ENCODE measurements around the gene CPA5. TPM values are rescaled to one million over a fixed set of nuclear protein-coding genes. Genes with fewer than 3 reads are reported as not detected.

The CPA5 gene
- total RNA-seq, 1 experiment from 2014 or later, result not detected

GRCh38 chr7:130337410-130337971, 7.1 kb upstream of the CPA5 start:
- no peak overlapping the region for H3K23ac ChIP-seq (ENCODE audit: insufficient read length, low read depth, low read length)
- H4K20me1 ChIP-seq (ENCODE audit: control insufficient read depth, insufficient read depth, insufficient read length), result no peaks in the 10 kb centered on the region
- no peak overlapping the region for H2BK120ac ChIP-seq (ENCODE audit: low read depth, low read length, poor library complexity, severe bottlenecking)
- Mint-ChIP-seq H3K4me3 (no peak overlapping the region; a peak in 1 of 5 replicates), H3K27ac (peak overlapping the region; percentile 73 to 95 (median 92)), H3K4me1 (peaks cover 18 to 23% of the 10 kb centered on the region in 2 experiments), H3K36me3 (ENCODE audit: insufficient read depth in 1 of 3, low read depth in 3 of 3) (no peaks in the 10 kb centered on the region), H3K9me3 (no peaks in the 10 kb centered on the region), H3K27me3 (ENCODE audit: low read depth) (no peaks in the 10 kb centered on the region)
- no peaks in the 10 kb centered on the region for H3K79me1 ChIP-seq (ENCODE audit: insufficient read depth, low read depth, low read length, poor library complexity, severe bottlenecking)
- H3K27me3 ChIP-seq (ENCODE audit: insufficient read depth, low read length), result no peaks in the 10 kb centered on the region
- H3K23me2 ChIP-seq (ENCODE audit: insufficient read length, low read depth, low read length, poor library complexity, severe bottlenecking), result no peaks in the 10 kb centered on the region
- no peak overlapping the region for H2BK5ac ChIP-seq (ENCODE audit: insufficient read length, low read length)
- H3K4me2 ChIP-seq (ENCODE audit: insufficient read depth, insufficient read length, low read length), result no peak overlapping the region
- no peak overlapping the region for H3K18ac ChIP-seq (ENCODE audit: insufficient read length, low read depth, low read length)
- TF ChIP-seq, protein P1, sequence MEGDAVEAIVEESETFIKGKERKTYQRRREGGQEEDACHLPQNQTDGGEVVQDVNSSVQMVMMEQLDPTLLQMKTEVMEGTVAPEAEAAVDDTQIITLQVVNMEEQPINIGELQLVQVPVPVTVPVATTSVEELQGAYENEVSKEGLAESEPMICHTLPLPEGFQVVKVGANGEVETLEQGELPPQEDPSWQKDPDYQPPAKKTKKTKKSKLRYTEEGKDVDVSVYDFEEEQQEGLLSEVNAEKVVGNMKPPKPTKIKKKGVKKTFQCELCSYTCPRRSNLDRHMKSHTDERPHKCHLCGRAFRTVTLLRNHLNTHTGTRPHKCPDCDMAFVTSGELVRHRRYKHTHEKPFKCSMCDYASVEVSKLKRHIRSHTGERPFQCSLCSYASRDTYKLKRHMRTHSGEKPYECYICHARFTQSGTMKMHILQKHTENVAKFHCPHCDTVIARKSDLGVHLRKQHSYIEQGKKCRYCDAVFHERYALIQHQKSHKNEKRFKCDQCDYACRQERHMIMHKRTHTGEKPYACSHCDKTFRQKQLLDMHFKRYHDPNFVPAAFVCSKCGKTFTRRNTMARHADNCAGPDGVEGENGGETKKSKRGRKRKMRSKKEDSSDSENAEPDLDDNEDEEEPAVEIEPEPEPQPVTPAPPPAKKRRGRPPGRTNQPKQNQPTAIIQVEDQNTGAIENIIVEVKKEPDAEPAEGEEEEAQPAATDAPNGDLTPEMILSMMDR (conservative IDR thresholded peaks at IDR 0.05), result 0 out of 3 replicates have a peak, but pooled peaks have one; percentile 10
- no peak overlapping the region for H3T11ph ChIP-seq (ENCODE audit: low read length)
- no peak overlapping the region for H2AK5ac ChIP-seq (ENCODE audit: insufficient read length, low read length)
- no peak overlapping the region for H3K4ac ChIP-seq (ENCODE audit: low read depth, low read length)
- no peak overlapping the region for H3K56ac ChIP-seq (ENCODE audit: insufficient read length, low read depth, low read length)
- H3K9ac ChIP-seq (ENCODE audit: extremely low read depth, insufficient read length, low read length), result no peak overlapping the region
- H2BK15ac ChIP-seq (ENCODE audit: low read depth, low read length), result no peak overlapping the region
- H2BK12ac ChIP-seq (ENCODE audit: insufficient read length, low read depth, low read length), result no peak overlapping the region
- DNase-seq, result no peak
- no peaks in the 10 kb centered on the region for H3K9me3 ChIP-seq (ENCODE audit: control insufficient read depth, low read depth, low read length)
- no peak overlapping the region for H4K5ac ChIP-seq (ENCODE audit: insufficient read length, low read depth, low read length)
- peaks cover 6% of the 10 kb centered on the region; the same call in 1 of the 2 replicates for H3K4me1 ChIP-seq (ENCODE audit: insufficient read depth, low read length)
- no peaks in the 10 kb centered on the region for H3K79me2 ChIP-seq (ENCODE audit: insufficient read depth, low read length)
- no peak overlapping the region for H2BK20ac ChIP-seq (ENCODE audit: low read depth, low read length, poor library complexity, severe bottlenecking)
- H4K8ac ChIP-seq (replicated peaks; ENCODE audit: insufficient read length, low read depth, low read length), result no peak overlapping the region
- H4K91ac ChIP-seq (ENCODE audit: insufficient read length, low read depth, low read length), result no peak overlapping the region
- no peak overlapping the region for H2AFZ ChIP-seq (ENCODE audit: low read length)
- no peak overlapping the region for H3K27ac ChIP-seq (ENCODE audit: insufficient read length, low read depth, low read length)
- H3K14ac ChIP-seq (ENCODE audit: insufficient read depth, low read length), result no peak overlapping the region; the same call in 1 of the 2 replicates
- no CpG with 5 or more reads among the region's 6 CpGs for WGBS (ENCODE audit: extremely low coverage, insufficient read length, low lambda C conversion rate)
